ENCODE data around the gene PRSS8. TPM values are rescaled to one million over a fixed set of nuclear protein-coding genes. Genes with fewer than 3 reads are reported as not detected.

Gene PRSS8
- total RNA-seq, 1 experiment from 2014 or later: 0.15 TPM

- Histone ChIP-seq H3K4me3 (ENCODE audit: low read depth in 2 of 2, low read length in 2 of 2) (peak within 1 kb of the TSS; percentile 78 to 94), H3K4me1 (ENCODE audit: control insufficient read depth, insufficient read depth, low read length) (peaks cover 9% of the 10 kb centered on the region), H3K36me3 (ENCODE audit: control insufficient read depth, insufficient read depth, low read length) (no peaks in the 10 kb centered on the region; the same call in 1 of the 2 replicates), H3K9me3 (ENCODE audit: control insufficient read depth, insufficient read depth, low read depth, low read length) (no peaks in the 10 kb centered on the region), H3K27ac (ENCODE audit: low read length) (peak within 1 kb of the TSS; percentile 81), H3K27me3 (ENCODE audit: control insufficient read depth, insufficient read depth, low read length) (no peaks in the 10 kb centered on the region)
- ChIA-PET POLR2A (interaction anchor here (0.6 kb wide), 1 partner anchor 111 kb away, joined by 4 read pairs; no protein-coding TSS in a partner anchor), CTCF (no interaction called here)
- peak; percentile 95 for ATAC-seq
- DNase-seq (ENCODE audit: low read depth, low spot score): no peak
- intact Hi-C loops (cut with micrococcal nuclease; ENCODE audit: unreplicated experiment) (no loop called here), in situ Hi-C loops (cut with HindIII; ENCODE audit: low pct_unique_long_range_greater_than_20kb, low sequenced_read_pairs) (no loop called here)
- peak; percentile 46 for TF ChIP-seq POLR2AphosphoS5 (IDR thresholded peaks at IDR 0.05; ENCODE audit: low read depth, low read length)
- no peak for TF ChIP-seq SIN3A (IDR thresholded peaks at IDR 0.05; ENCODE audit: borderline replicate concordance, insufficient read depth, low read depth, low read length)
- BruUV-seq (replicated peaks): no TSS peak
These were observed 27.3 kb downstream of the PRSS8 start, which contains the start of gene BCKDK for GRCh38 chr16:31108035-31108793. Gene BCKDK, plus strand, starts transcription at chr16:31108386. Its CDS starts 838 bp downstream, at chr16:31109224.

- ATAC-seq: no peak
- H3K27me3 ChIP-seq (ENCODE audit: control insufficient read depth, insufficient read depth, low read length): no peaks in the 10 kb centered on the region
- POLR2A ChIA-PET: no interaction called here
- TF ChIP-seq SIN3A (IDR thresholded peaks at IDR 0.05; ENCODE audit: borderline replicate concordance, insufficient read depth, low read depth, low read length): no peak
- TF ChIP-seq CTCF (IDR thresholded peaks at IDR 0.05): no peak
- TF ChIP-seq TCF7L2 (IDR thresholded peaks at IDR 0.05; ENCODE audit: low read depth, low read length): no peak
- no peak for TF ChIP-seq REST (IDR thresholded peaks at IDR 0.05; ENCODE audit: insufficient read depth in 1 of 2, low read depth in 2 of 2, low read length in 1 of 2)
- no peak for TF ChIP-seq POLR2AphosphoS5 (IDR thresholded peaks at IDR 0.05; ENCODE audit: low read depth, low read length)
- in situ Hi-C loops (cut with HindIII; ENCODE audit: low pct_unique_long_range_greater_than_20kb, low sequenced_read_pairs) (no loop called here), intact Hi-C loops (cut with micrococcal nuclease; ENCODE audit: unreplicated experiment) (no loop called here)
- no peaks in the 10 kb centered on the region; the same call in 1 of the 2 replicates for H3K36me3 ChIP-seq (ENCODE audit: control insufficient read depth, insufficient read depth, low read length)
- no TSS peak for BruUV-seq (replicated peaks)
- no peak for DNase-seq (ENCODE audit: low read depth, low spot score)
- H3K4me3 ChIP-seq (ENCODE audit: low read depth in 2 of 2, low read length in 2 of 2): peak overlapping the region in 1 of 2 experiments; percentile 78; a peak in 3 of 4 replicates
- CTCF ChIA-PET: interaction anchor here (0.7 kb wide), 1 partner anchor 237 kb away, joined by 5 read pairs; no protein-coding TSS in a partner anchor
- H3K9me3 ChIP-seq (ENCODE audit: control insufficient read depth, insufficient read depth, low read depth, low read length): no peaks in the 10 kb centered on the region
- H3K27ac ChIP-seq (ENCODE audit: low read length): peak overlapping the region; percentile 81
- H3K4me1 ChIP-seq (ENCODE audit: control insufficient read depth, insufficient read depth, low read length): peaks cover 9% of the 10 kb centered on the region
These were observed 28.1 kb downstream of the PRSS8 start for GRCh38 chr16:31107465-31107867.

Data from Panc1 (cell line).